HS-5 (cell line): ENCODE data around the gene ITPR1.

Experiments
- DNase-seq: peaks from one replicate; pipeline ENCODE4 v3.0.0-alpha.2; 2012; ENCODE audit warnings: low read depth

The ITPR1 gene

GRCh38 chr3:4814305-4814903 lies 321.3 kb downstream of the ITPR1 start:
- DNase-seq: no peak

DNA sequence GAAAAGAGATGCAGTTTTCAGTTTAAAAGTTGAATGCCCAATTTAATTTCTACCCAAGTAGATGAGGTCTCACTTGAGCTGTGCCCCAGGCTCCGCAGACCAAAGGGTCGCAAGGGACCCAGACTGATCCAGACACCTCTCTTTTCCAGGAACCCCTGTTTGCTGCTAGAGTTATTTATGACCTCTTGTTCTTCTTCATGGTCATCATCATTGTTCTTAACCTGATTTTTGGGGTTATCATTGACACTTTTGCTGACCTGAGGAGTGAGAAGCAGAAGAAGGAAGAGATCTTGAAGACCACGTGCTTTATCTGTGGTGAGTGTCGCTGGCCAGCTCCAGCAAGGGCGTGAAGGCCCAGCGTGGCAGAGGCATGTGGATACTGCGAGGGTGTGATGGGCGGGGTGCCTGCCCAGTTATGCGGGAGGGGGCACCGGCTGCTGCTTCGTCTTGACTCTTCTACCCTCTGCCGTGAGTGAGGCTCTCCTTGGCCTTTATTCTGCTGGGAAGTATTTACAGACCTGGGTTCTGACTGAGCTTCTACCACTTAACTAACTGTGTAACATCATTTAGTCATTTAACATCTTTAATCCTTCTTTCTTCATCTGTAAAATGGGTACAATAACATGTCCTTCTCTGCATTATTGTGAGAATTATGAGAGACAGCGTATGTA lies 321.9 kb downstream of the ITPR1 start:
- DNase-seq: no peak

DNA sequence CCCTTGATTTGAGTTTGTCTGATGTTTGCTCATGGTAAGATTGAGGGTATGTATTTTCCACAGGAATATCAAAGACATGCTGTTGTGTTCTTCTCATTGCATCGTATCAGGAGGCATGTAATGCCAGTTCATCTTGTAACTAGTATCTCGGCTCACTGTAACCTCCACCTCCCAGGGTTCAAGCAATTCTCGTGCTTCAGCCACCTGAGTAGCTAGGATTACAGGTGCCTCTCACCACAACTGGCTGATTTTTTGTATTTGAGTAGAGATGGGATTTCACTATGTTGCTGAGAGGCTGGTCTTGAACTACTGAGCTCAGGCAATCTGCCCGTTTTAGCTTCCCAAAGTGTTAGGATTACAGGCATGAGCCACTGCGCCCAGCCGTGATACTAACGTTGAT lies 323.2 kb downstream of the ITPR1 start:
- DNase-seq: no peak

DNA sequence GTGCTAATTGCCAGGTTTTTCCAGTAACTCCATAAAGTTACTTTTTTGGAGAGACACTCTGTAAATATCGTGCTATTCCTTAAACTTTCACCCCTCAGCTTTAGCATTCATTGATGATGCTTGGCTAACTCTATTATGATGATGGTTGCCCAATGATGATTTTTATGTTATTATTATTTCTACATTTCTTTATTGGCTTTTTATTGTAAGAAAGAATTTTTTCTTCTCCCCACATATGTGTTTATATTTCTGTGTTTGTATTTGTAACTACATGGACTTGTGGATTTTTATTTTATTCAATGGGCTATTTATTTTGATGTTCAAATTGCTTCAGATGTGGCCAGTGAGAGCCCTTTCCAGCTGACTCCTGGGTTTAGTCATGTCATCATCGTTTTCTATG lies 323.6 kb downstream of the ITPR1 start:
- no peak for DNase-seq

GRCh38 chr3:4817128-4817527 lies 324.0 kb downstream of the ITPR1 start:
- no peak for DNase-seq

DNA sequence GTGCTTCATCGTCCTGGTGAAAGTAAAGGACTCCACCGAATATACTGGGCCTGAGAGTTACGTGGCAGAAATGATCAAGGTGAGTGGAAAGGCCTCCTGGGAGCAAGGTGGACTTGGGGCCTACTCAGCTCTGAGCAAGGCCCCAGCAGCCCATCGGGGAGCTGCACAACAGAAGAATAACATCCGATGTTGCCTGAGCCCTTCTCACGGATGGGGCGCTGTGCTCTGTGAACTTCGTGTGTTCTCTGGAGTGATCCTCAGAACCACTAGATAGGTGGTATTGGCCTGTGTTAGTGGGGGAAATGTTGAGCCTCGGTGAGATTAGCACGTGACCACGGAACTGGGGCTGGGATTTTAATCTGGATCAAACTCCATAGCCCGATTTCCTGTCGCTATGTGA lies 325.0 kb downstream of the ITPR1 start:
- DNase-seq: no peak

DNA sequence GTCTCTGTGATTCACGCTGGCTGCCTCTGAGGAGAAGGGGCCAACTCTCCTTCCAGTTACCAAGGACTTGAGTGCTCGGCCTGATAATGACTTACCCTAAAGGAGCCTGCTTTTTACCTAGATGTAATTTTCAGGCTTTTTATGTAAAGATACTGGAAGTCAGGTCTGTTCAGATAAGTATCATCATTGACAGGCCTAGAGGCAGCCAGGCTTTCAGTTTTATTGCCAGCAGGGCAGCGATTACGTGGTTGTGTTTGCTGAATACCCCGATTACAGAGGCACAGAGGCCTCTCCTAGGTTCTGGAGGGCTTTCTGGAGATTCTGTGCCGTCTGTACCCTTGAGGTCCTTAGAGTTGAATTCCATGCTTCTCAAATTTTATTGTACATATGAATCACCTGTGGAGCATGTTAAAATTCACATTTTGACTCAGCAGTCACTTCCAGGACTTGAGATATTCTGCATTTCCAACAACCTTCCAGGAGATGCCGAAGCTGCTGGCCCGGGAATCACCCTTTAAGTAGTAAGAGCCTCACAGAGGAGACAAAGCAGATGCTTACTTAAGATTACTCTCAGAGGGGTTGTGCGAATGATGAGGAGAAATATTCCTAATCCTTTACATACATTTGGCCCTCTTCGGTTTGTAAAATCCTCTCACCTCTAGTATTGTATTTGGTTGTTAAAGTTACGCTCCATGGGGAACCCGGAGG lies 326.0 kb downstream of the ITPR1 start:
- no peak for DNase-seq

DNA sequence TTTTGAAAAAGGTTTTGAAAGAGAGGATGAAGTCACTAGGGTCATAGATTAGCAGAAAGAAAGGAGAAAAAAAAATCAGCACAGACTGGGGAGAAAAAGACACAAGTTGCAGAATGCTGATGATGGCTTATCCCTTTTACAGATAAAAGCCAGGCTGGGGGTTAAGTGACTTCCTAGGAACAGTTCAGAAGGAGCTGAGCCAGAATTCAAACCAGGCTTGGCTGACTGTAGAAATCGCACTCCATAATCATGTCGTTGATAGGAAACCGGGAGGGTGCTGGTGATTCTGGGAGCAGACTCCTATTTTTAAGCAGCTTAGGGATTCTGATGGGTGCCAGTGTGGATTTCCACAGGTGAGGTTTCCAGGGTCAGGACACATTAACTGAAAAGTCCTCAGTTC lies 326.6 kb downstream of the ITPR1 start:
- DNase-seq: no peak

- DNase-seq: no peak
Observed at GRCh38 chr3:4820296-4821121, 327.4 kb downstream of the ITPR1 start.

- no peak for DNase-seq
Observed at GRCh38 chr3:4821338-4821737, 328.2 kb downstream of the ITPR1 start.

DNA sequence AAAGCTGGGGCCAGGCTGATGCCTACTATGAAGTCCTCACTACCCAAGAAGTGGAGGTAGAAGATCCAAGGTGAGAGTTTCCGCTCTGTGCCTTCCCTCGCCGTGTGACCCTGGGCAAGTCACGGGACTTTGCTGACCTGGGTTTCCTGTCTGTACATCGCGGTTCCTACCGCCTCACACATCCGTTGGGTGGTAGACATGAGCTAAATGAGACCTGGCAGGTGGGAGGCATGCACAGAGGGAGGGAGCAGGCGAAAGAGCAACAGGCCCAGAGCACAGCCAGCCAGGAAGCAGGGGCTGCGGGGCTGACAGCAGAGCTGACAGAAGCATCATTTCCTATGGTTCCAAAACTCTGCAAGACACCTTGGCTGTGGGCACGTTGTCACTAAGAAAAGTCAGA lies 328.8 kb downstream of the ITPR1 start:
- DNase-seq: no peak

- no peak for DNase-seq
Observed at GRCh38 chr3:4822568-4822967, 329.4 kb downstream of the ITPR1 start.

DNA sequence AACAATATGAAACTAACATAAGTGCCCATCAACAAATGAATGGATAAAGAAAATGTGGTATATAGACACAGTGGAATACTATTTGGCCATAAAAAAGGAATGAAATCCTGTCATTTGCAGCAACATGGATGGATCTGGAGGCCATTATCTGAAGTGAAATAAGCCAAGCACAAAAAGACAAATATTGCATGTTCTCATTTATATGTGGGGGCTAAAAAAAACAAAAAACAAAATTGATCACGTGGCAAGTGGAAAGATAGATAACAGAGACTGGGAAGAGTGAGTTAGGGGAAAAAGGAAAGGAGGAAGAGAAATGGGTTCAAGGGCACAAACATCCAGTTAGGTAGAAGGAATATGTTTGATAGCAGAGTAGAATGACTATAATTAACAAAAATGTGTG lies 330.2 kb downstream of the ITPR1 start:
- no peak for DNase-seq

DNA sequence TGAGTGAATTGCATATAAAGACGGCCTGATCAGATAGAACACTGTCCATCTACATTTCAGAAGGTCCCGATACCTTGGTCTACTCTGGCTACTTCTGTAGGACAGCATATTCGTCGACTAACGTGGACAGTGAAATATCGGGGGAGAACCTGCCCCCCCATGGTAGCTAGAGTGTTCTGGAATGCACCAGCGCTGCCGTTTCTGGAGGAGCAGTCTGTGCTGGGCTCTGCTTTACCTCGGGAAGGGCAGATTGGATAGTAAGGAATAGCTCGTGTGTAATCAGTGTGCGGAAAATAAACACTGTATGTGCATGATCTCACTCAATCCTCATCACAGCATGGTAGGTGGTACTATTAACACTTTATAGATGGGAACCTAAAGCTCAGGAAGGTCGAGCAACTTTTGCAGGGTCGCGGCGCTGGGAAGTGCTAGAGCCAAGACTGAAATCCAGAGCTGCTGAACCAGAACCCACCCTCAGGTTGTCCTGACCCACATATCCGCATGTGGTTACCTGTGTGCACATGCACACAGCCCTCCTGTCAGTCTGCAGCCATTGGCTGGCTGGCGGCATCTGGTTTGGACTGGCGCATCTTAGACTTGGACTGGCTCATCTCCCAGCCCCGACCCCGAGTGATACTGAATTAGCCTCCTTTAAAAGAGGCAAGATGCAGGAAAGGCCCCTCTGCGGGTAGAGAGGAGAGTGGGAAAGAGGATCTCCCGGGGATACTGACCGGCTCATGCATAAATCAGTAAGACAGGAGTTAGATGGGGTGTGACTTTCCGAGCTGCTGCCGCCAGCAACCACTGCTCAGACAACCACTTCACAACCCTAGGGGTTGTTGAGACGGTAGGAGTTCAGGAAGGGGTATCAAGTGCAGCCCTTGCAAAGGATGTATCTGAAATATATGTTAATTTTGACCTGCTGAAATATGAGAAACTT lies 331.1 kb downstream of the ITPR1 start:
- DNase-seq: no peak

DNA sequence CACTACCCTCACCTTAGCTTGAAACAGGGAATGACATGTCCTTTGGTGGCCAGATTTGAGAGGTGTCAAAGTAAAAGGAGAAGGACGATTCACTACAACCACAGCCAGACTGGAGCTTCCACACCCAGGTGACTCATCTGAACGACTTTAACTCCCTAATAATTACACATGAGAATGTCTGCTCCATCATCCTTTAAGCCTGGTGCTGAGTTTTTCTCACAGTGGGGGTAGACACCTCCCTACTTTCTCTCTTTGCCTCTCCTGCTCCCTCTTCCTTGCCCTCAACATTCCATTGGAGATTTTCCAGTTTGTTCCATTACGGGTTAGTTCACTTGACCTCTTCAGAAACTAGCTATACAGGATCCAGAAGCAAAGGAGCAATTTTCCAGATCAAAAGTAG lies 331.8 kb downstream of the ITPR1 start:
- DNase-seq: peak; percentile 40

GRCh38 chr3:4825436-4826236 lies 332.5 kb downstream of the ITPR1 start:
- no peak for DNase-seq

GRCh38 chr3:4826237-4827100 lies 333.3 kb downstream of the ITPR1 start:
- DNase-seq: no peak

DNA sequence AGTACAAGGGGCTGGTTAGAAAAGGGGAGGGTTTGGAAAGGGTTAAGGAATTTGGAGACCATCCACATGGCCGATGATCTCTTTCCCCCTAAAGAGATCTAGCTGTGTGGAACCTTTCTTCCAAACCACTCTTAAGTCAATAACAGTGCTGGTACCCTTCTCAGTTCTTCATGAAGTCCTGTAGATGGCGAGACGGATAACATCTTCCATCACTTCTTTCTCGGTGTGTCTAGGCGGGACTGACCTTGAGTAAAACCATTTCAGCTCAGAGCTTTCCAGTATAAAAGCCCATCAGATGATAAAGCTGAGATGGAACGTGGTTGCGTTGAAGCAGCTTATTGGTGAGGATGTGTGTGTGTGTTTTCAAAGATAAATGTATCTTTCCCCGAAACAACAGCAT lies 334.6 kb downstream of the ITPR1 start:
- DNase-seq: no peak

DNA sequence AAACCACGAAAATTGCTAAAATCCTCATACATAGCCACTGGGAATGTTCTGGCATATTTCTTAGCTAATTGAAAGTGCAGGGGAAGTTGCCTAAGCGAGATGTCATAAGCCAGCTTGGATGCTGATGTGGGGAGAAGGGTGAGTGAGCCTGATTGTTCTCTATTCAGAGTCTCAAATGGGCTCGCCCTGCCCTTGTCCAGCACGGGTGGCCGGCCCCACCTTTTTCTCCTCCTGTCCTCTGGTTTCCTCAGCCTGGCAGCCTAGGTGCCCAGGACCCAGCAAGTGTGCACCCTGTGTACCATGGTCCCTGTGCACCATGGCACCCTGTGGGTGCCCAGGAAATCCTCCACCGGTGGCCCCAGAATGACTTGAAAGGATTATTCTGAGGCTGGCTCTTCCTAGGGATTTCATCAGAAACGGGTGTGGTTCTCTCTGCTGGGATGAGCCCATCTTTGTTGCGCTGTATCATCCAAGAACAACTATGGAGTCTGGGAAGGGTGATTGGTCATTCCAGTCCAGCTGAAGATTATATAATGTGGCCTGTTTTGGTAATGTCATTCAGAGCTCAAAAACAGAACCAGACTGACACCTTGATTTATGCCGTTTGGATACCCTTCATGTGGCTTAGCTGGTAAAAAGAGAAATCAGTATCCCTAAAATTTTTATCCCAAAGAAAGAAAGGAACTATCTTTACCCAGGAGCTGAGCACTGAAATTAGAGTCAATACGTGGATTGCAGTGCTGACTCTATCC lies 335.3 kb downstream of the ITPR1 start:
- peak; percentile 2 for DNase-seq
